Measurements from ENCODE around the gene ITFG1. TPM values are rescaled to one million over a fixed set of nuclear protein-coding genes. Genes with fewer than 3 reads are reported as not detected.

ITFG1 gene
- total RNA-seq, 4 donors from 2014 or later = 44.8 to 98.4 (median 65.5) TPM

- TF ChIP-seq, protein P1, sequence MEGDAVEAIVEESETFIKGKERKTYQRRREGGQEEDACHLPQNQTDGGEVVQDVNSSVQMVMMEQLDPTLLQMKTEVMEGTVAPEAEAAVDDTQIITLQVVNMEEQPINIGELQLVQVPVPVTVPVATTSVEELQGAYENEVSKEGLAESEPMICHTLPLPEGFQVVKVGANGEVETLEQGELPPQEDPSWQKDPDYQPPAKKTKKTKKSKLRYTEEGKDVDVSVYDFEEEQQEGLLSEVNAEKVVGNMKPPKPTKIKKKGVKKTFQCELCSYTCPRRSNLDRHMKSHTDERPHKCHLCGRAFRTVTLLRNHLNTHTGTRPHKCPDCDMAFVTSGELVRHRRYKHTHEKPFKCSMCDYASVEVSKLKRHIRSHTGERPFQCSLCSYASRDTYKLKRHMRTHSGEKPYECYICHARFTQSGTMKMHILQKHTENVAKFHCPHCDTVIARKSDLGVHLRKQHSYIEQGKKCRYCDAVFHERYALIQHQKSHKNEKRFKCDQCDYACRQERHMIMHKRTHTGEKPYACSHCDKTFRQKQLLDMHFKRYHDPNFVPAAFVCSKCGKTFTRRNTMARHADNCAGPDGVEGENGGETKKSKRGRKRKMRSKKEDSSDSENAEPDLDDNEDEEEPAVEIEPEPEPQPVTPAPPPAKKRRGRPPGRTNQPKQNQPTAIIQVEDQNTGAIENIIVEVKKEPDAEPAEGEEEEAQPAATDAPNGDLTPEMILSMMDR (IDR thresholded peaks at IDR 0.05; ENCODE audit: low read depth) = no peak
These were observed 316.9 kb downstream of the ITFG1 start, which contains the start of gene NETO2 for GRCh38 chr16:47143677-47144558. Gene NETO2, minus strand, starts transcription at chr16:47143945. Its CDS starts 333 bp downstream, at chr16:47143612.

DNA sequence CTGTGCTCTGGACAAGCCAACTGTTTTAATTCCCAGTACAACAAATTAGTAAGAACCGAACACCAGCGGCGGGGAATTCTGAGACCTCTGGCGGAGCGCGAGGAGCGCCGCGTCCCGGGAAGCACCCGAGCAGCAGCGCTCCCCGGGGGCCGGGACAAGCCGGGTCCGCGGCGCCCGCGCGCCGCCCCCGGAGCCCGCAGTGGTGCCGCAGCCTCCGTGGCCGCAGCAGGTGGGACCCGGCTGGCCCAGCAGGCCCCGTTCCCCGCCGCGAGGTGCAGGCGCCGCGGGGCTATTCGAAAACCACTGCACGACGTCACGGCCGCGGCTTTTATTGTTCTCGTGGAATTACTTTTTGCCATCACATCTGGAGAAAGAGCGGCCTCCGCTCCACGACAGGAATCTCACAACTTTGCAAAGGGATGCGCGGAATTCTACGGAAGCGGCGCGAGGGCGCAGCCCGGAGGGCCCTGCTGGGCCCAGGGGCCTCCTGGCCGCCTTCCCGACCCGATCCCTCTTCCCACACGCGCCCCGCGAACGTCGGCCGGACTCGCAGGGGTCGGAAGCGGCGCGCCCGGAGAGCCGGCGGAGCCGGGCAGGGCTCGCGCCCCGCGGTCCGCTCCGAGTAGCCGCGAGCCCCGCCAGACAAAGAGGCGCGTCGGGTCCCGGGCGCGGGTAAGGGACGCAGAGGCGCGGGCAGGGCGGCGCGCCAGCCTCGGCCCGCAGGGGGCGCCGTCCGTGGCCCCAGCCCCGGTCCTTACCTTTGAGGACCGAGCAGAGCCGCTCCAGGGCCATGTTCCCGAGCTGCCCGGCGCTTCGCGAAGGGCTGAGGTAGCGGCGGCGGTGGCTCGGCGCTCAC is 317.8 kb downstream of the ITFG1 start:
- TF ChIP-seq, protein P1 (IDR thresholded peaks at IDR 0.05; ENCODE audit: low read depth) = no peak

DNA sequence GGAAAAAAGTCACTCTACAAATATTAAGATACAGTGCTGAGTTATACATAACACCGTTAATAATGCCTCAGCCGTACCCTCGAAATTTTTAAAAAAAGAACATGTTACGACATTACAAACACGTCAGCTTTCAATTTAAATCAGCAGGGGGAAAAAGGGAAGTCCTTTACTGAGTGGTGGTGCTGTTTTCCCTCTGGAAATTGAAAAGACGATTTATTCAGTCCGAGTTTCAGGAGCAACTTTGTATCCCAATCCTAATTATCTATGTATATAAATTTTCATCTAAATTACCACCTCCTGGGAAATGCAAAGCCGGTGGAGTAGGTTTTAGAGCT is 318.4 kb downstream of the ITFG1 start:
- TF ChIP-seq, protein P1 (IDR thresholded peaks at IDR 0.05; ENCODE audit: low read depth) = no peak

DNA sequence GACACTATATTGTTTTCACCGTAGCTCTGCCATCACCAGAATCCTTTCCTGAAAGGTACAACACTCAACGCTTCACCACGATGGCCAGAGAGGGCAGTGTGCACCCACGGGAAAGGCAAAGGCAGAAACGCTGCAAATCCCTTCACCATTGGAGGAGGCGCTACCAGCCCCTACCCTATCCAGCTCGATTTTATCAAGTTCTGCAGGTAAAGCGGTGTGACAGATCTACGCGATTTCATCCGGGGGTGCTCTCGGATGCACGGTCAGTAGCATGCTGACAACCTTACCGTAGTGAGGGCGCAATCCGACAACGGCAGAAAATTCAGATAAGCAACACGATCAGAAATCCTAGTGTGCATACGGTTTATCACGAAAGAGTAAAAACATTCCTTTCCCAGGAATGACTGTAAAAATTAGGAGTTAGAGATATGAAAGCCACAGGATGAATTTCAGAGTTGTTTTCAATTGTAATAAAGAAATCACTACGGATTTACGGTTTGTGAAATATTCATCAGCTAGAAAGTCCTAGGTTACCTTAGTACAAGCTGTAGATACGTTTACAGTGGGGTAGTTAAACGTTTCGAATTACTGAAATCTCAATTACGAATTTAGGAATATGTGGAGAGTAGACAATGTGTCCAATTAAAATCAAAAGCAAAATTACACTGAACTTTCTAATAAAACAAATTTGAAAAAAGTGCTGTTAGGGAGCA is 318.9 kb downstream of the ITFG1 start:
- TF ChIP-seq, protein P1 (IDR thresholded peaks at IDR 0.05; ENCODE audit: low read depth) = no peak

DNA sequence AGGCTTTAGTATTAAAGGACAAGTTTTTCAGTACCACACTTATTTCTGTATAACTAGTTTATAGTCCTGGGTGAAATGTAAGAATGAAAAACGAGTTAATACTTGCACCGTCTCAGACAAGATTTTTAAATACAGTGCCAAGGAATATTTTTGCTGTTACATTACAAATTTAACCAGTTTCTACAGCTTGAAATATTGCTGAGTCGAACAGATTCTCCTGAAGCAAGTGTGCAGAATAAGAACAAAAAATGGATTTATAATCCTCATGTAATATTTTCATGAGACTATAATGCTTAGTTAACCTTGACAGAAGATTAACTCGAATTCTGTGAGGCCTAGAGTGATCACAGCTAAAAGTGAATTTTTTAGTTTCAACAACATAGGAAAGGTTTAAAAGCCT is 320.2 kb downstream of the ITFG1 start:
- TF ChIP-seq, protein P1 (IDR thresholded peaks at IDR 0.05; ENCODE audit: low read depth) = no peak

GRCh38 chr16:47139561-47140185 is 321.2 kb downstream of the ITFG1 start:
- TF ChIP-seq, protein P1 (IDR thresholded peaks at IDR 0.05; ENCODE audit: low read depth) = no peak

Data from subcutaneous adipose tissue (tissue), 4 donors.